SK-N-SH treated with all-trans-retinoic acid at 6 μM for 48 hours (cell line): Measurements from ENCODE around the gene CENPO.

Experiments used
- CSDC2 ChIP-seq: fragments of 250-450 bp; sonication (Bioruptor Pico); IDR thresholded peaks from 2 replicates; pipeline ENCODE4 v1.5.0; 2020; ENCODE audit warnings: mild to moderate bottlenecking, moderate library complexity
- PPARA ChIP-seq: fragments of 250-450 bp; sonication (Bioruptor Pico); IDR thresholded peaks from 2 replicates; pipeline ENCODE4 v1.5.0; 2020; ENCODE audit warnings: mild to moderate bottlenecking, borderline replicate concordance
- TCF4 ChIP-seq: fragments of 250-450 bp; sonication (Bioruptor Pico); IDR thresholded peaks from 2 replicates; pipeline ENCODE4 v1.8.0; 2021; ENCODE audit warnings: mild to moderate bottlenecking, moderate library complexity, borderline replicate concordance
- ZC3H10 ChIP-seq: fragments of 250-450 bp; sonication (Bioruptor Pico); IDR thresholded peaks from 2 replicates; pipeline ENCODE4 v1.5.1; 2021; ENCODE audit warnings: mild to moderate bottlenecking, moderate library complexity
- ZFP30 ChIP-seq: fragments of 450-650 bp; formaldehyde crosslinking; IDR thresholded peaks from 2 replicates; pipeline ENCODE4 v1.5.0; 2022; ENCODE audit warnings: mild to moderate bottlenecking, moderate library complexity
- ZNF8 ChIP-seq: fragments of 450-650 bp; formaldehyde crosslinking; IDR thresholded peaks from 2 replicates; pipeline ENCODE4 v1.5.0; 2020; ENCODE audit warnings: mild to moderate bottlenecking, moderate library complexity

DNA sequence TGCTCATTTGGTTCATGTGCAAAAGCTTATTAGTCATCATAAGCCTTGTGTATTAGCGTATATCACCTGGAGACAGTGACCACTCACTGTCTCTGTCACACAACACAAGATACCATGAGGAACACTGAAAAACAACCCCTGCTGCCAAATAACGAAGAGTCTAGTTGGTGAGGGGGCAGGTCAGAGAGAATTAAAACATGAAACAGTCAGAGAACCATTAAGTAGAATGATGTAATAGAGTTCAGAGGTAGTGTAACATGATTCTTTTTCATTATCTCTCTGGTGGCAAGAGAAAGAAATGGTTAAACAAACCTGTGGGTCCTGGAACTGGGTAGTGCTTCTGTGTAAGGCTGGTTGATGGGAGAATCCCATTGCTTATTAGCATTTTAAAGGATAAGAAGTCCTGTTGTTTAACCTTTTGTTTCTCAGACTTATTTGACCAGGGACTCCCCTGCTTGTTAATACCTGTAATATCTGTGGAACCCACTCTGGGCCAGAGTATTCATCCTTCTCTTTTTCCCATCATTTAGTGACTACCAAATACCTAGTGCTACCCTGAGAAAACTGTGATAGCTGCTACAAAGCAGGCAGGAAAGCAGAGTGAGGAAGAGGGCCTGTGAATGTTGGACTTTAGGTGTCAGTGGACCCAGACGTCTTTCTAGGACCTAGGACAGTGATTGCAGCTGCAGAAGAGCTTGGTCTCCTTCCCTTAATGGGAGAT lies 38.1 kb upstream of the CENPO start:
- no peak for TF ChIP-seq TCF4 (CRISPR knock-in tag)
- no peak for TF ChIP-seq ZFP30 (CRISPR knock-in tag)
- no peak for TF ChIP-seq ZNF8 (CRISPR knock-in tag)
- no peak for TF ChIP-seq CSDC2 (CRISPR knock-in tag)
- no peak for TF ChIP-seq PPARA
- no peak for TF ChIP-seq ZC3H10 (CRISPR knock-in tag)
